ENCODE results near the gene HTT.

Gene HTT

DNA sequence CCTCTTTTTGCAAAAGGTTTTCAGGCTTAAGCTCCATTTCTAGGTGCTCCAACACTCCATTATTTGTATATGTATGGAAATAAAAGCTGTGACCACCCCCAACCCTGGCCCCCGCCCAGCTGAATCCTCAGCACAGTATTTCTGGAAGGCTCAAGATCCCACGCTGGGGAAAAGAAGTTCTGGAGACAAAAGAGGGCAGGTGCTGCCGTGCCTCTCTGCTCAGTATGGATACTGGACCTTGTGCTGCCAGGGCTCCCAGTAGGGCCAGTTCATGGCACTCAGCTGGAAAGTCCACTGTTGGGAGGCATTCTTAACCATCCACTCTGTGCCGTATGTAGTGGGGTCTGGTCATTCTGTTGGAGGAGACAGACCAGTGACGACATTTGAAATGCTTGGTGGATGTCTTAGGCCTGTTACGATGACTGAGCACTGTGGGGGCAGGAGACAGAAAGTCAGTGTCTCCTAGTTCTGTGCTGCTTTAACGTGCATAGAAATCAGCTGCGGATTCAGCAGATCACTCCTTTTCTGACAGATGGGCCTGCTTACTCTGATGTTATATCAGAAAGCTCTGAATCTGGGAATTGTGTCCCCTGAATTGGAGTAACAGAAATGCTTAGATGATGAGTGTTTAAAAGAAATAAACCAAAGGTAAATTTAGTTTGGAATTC is 126.1 kb downstream of the HTT start:
- no peak for DNase-seq (ENCODE audit: low read depth)
- H3K4me3 ChIP-seq (ENCODE audit: low read length) = no peak overlapping the region
- TF ChIP-seq, protein P1, sequence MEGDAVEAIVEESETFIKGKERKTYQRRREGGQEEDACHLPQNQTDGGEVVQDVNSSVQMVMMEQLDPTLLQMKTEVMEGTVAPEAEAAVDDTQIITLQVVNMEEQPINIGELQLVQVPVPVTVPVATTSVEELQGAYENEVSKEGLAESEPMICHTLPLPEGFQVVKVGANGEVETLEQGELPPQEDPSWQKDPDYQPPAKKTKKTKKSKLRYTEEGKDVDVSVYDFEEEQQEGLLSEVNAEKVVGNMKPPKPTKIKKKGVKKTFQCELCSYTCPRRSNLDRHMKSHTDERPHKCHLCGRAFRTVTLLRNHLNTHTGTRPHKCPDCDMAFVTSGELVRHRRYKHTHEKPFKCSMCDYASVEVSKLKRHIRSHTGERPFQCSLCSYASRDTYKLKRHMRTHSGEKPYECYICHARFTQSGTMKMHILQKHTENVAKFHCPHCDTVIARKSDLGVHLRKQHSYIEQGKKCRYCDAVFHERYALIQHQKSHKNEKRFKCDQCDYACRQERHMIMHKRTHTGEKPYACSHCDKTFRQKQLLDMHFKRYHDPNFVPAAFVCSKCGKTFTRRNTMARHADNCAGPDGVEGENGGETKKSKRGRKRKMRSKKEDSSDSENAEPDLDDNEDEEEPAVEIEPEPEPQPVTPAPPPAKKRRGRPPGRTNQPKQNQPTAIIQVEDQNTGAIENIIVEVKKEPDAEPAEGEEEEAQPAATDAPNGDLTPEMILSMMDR (conservative IDR thresholded peaks at IDR 0.05; ENCODE audit: low read depth, low read length) = no peak

DNA sequence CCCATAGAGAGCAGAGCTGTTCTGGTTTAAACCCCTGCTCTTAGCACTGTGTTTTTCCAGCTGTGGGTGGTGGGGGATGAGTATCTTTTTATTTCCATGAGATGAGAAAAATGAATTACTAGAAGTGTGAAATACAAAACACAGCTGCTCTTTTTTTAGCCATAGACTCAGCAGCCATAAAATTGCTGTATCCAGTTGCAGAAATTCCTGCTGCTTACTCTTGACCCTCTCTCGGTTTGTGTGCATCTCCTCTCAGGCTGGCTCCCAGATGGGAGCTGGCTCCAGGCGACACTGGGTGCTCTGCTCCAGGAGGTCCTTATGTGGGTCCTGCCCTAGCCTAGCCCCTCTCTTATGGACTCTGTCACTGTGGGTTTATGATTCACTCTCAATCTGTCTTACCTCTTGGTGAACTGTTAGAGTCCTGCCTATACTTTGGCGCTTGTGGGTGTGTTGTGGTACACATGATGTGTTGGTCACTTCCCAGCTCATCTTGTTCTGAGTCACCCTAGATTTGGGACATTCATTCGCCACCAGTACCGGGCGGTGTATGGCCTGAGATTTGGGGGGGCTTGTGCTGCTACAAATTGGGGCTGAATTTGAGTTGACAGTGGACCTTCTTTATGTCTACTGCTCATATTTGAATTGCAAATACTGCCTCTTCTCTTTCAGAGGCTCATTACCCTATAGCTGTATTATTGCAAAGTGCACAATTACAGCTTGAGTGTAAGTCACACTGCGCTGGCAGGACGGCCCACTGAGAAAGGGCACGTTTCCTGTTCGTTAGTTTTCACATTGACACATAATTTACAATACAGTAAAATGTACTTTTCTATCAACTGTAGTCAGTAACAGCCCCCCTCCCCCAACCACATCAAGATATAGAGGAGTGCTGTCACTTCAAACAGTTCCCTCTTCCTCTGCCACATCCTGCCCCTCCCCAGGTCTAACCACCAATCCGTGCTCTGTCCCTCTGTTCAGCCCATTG is 127.5 kb downstream of the HTT start:
- no peak overlapping the region for H3K4me3 ChIP-seq (ENCODE audit: low read length)
- TF ChIP-seq, protein P1 (conservative IDR thresholded peaks at IDR 0.05; ENCODE audit: low read depth, low read length) = no peak
- peak; percentile 9 for DNase-seq (ENCODE audit: low read depth)

DNA sequence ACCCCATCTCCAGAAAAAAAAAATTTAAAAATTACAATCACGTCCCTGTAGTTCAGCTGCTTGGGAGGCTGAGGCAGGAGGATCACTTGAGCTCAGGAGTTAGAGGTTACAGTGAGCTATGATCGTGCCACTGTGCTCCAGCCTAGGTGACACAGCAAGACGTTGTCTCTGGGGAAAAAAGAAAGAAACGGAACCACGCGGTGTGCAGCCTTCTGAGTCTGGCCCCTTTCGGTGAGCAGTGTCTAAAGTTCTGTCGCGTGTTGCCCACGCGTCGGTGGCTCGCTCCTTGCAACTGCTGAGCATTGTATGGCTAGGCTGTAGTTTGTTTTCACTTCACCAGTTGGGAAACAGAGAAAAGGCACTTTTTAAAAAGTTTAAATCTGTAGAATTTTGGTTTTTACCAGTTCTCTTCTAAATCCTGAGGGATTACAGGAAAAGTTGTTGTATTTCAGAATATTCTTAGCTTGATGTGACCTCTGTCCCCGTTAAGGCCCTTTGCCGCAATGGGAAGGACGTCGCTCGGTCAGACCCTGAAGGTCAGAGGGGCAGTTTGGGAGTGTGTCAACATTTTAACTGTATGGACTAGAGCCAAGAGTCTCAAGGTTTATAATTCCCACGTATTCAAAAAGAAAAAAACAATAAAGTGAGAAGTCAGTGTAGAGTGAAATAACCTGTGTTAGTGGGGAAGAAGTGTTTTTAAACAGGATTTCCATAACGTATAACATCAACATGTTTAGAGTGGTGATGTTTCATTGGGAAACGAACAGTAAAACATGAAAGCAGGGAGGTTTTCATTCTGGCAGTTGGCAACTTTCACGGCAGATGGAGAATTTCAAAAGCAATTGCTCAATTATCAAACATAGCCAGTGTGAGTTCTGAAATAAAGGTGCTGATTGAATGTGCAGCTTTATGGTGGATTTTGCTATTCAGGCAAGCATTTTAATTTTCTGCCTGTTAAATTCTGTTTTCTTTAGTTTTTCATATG is 128.6 kb downstream of the HTT start:
- TF ChIP-seq, protein P1 (conservative IDR thresholded peaks at IDR 0.05; ENCODE audit: low read depth, low read length) = no peak
- H3K4me3 ChIP-seq (ENCODE audit: low read length) = no peak overlapping the region
- no peak for DNase-seq (ENCODE audit: low read depth)

DNA sequence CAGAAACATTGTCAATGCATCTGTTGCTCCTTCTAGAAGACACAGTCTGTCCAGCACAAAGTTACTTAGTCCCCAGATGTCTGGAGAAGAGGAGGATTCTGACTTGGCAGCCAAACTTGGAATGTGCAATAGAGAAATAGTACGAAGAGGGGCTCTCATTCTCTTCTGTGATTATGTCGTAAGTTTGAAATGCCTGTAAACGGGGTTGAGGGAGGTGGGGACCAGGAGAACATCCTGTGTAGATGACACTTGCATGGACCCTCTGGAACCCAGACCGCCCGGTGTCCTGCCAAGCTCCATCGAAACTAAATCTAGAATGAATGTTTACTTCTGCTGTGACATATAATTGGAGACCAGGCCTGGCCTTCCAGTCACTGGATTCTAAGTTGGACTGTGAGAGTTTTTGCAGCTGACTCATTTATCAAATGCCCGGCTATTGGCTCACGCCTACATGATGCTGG is 129.5 kb downstream of the HTT start:
- TF ChIP-seq, protein P1 (conservative IDR thresholded peaks at IDR 0.05; ENCODE audit: low read depth, low read length) = no peak
- H3K4me3 ChIP-seq (ENCODE audit: low read length) = no peak overlapping the region
- peak; percentile 5 for DNase-seq (ENCODE audit: low read depth)

DNA sequence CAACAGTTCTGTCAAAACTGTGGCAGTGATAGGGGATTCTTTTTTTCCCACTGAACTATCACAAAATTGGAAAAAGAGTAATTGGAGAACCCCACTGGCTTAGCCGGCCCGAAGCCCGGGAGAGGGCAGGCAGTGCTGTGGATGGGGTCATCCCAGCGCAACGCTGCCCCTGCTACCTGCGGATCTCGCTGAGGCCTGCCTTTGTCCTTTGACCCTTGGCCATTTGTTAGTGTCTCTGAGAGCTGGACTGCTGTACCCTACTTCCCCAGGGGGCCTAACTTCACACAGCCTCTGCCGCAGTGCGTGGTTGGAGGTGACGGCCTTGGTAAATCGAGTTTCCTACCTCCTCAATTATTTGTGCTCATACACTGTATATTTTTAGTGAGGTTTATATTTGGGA is 131.5 kb downstream of the HTT start:
- H3K4me3 ChIP-seq (ENCODE audit: low read length) = no peak overlapping the region
- DNase-seq (ENCODE audit: low read depth) = no peak
- TF ChIP-seq, protein P1 (conservative IDR thresholded peaks at IDR 0.05; ENCODE audit: low read depth, low read length) = no peak

DNA sequence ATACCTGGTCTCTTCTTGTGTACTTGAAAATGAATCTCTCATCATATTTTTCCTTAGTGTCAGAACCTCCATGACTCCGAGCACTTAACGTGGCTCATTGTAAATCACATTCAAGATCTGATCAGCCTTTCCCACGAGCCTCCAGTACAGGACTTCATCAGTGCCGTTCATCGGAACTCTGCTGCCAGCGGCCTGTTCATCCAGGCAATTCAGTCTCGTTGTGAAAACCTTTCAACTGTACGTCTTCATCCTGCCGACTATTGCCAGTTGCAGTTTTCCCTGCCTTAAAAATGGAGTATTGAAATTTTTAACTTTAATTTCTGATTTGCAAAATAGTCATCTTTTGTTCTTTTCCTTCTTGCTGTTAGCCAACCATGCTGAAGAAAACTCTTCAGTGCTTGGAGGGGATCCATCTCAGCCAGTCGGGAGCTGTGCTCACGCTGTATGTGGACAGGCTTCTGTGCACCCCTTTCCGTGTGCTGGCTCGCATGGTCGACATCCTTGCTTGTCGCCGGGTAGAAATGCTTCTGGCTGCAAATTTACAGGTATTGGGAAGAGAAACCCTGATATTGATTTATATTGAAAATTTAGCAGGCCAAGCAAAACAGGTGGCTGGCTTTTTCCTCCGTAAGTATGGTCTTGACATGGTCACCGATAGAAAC is 132.1 kb downstream of the HTT start:
- DNase-seq (ENCODE audit: low read depth) = no peak
- TF ChIP-seq, protein P1 (conservative IDR thresholded peaks at IDR 0.05; ENCODE audit: low read depth, low read length) = no peak
- no peak overlapping the region for H3K4me3 ChIP-seq (ENCODE audit: low read length)
